Activated naive CD4-positive, alpha-beta T cell treated with anti-CD3 and anti-CD28 coated beads, Interleukin-2, amount 50 U/mL, for 72 hours (primary cell): ENCODE data around the gene APIP. TPM values are rescaled to one million over a fixed set of nuclear protein-coding genes. Genes with fewer than 3 reads are reported as not detected.
"Not testable (repeated sequence)": the region's sequence is repeated elsewhere in the genome, so short reads cannot be mapped to it uniquely, and the experiment has no call there.

Experiments used
- ATAC-seq, 2 donors: fragments of 150-1000 bp; cut with Tn5 transposase; 2 replicates each; pipeline ENCODE4 v1.10.0; 2021; ENCODE audit warnings: mild to moderate bottlenecking in 2 of 2, moderate library complexity in 2 of 2
- DNase-seq, 2 donors: peaks; one replicate each; pipeline ENCODE4 v3.0.0; 2021 to 2022; ENCODE audit warnings: low spot score in 2 of 2
- H3K27ac Mint-ChIP-seq, 2 donors: one replicate each; pipeline ENCODE4 v1.8.0; 2022; ENCODE audit warnings: mild to moderate bottlenecking in 2 of 2, mixed read lengths in 2 of 2
- H3K36me3 Mint-ChIP-seq, 2 donors: one replicate each; pipeline ENCODE4 v1.8.0; 2022; ENCODE audit warnings: mixed read lengths in 2 of 2
- H3K9me3 Mint-ChIP-seq, 2 donors: one replicate each; pipeline ENCODE4 v1.8.0; 2022; ENCODE audit warnings: mixed read lengths in 2 of 2
- total RNA-seq, 2 donors: library from RNA; stranded (reverse); gene quantifications; one replicate each; pipeline ENCODE4 v1.2.3, GENCODE V29; 2022

APIP gene
- total RNA-seq, 2 donors from 2014 or later = 29.4 to 30.1 TPM

GRCh38 chr11:34929794-34930763 is 13.9 kb upstream of the APIP start:
- H3K36me3 Mint-ChIP-seq = peaks cover 0 to 6% of the 10 kb centered on the region in 2 donors
- ATAC-seq (no peak), DNase-seq (no peak)
- no peaks in the 10 kb centered on the region for H3K9me3 Mint-ChIP-seq
- peak overlapping the region in 1 of 2 donors; percentile 56 for H3K27ac Mint-ChIP-seq

DNA sequence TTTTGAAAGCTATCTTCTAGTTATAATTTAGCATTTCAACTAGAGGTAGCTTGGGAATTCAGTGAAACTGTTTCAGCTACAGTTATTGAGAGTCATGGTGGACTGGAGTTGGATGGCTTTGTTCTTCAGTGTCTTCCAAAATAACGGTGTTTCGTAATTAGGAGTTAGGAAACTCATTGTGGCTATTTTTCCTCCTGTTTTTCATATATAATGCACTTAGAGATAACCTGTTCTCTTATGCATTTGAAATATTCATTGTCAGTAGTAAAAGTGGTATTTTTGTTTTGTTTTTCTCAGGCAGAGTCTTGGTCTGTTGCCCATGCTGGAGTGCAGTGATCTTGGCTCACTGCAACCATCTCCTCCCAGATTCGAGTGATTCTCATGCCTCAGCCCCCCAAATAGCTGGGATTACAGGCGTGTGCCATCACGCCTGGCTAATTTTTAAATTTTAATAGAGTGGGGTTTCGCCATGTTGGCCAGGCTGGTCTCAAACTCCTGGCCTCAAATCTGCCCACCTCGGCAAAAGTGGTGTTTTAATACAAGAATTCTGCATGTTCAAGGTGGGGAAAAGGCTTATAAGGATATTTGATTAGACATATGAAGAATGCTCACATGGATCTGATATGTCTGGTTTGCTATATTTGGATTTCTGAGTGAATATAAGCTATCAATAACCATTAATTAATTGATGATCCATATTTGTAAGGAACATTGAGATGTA is 12.9 kb upstream of the APIP start:
- no peak for DNase-seq
- peaks cover 0 to 6% of the 10 kb centered on the region in 2 donors for H3K36me3 Mint-ChIP-seq
- no peak for ATAC-seq
- no peak overlapping the region for H3K27ac Mint-ChIP-seq
- no peaks in the 10 kb centered on the region for H3K9me3 Mint-ChIP-seq

GRCh38 chr11:34928268-34928959 is 12.2 kb upstream of the APIP start:
- H3K9me3 Mint-ChIP-seq = no peaks in the 10 kb centered on the region
- peaks cover 0 to 6% of the 10 kb centered on the region in 2 donors for H3K36me3 Mint-ChIP-seq
- DNase-seq (no peak), ATAC-seq (no peak)
- no peak overlapping the region for H3K27ac Mint-ChIP-seq

DNA sequence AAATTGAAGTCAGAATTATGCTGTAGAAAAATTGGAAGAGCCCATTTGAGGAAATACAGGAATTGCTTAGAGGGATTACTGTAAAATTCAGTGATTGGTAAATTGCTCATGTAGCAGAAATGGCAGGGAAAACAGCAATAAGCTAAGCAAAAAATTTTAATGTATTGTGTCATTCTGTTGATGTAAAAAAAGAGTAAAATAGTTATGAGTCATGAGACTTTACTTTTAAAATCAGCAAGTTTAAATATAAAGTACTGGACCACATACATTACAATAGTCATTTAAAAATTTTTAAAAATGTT is 10.6 kb upstream of the APIP start:
- DNase-seq (no peak), ATAC-seq (no peak)
- no peaks in the 10 kb centered on the region for H3K9me3 Mint-ChIP-seq
- no peaks in the 10 kb centered on the region for H3K36me3 Mint-ChIP-seq
- H3K27ac Mint-ChIP-seq = no peak overlapping the region

DNA sequence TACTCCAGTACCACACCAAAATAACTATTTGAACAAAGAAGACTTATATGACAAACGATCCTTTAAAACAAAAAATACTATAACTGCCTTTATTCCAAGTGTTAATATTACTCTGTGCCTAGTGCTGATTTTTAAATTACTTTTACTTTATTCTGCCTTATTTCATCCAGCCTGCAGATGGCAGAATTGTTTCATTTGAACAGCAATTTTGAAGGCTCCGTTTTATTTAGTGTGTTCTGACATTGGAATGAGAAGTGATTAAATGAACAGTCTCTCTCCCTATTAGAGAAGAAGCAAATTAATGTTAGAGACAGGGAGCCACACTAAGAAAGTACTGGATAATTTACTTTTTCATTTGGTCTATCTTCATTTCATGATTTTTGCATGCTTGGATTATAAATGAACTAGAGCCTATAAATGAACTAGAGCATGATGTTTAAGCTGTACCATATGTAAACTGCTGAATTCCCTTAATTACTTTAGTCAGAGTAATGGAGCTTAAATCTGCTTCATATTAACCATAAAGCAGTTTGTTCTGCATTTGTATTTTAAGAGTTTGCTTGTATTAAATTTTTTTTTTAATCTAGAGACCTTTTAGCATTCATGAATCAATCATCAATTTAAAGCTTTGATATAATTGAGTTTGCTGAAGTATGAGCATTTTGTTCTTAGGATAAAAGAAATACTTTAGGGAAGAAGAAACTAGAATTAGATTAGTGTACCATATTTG is 10.1 kb upstream of the APIP start:
- DNase-seq = peak in 1 of 2 donors; percentile 14
- peak; percentile 29 to 40 for ATAC-seq
- Mint-ChIP-seq H3K36me3 (no peaks in the 10 kb centered on the region), H3K9me3 (no peaks in the 10 kb centered on the region), H3K27ac (no peak overlapping the region)

DNA sequence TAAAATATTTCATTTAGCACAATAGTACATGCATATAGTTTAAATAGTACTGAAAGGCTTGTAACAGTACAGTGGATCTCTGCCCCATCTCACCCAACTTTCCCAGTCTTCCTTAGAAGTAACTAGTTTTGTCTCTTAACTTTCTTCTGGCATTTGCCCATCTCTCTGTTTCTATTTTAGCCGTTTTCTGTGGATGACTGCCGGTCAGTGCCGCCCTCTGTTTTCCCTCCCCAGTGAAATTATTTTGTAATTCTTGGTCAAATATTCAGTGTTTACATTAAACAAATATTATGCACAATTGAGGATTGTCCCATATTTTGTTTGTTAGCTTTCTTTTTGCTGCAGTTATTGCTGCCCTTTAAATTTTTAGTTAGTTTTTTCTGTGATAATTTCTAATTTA is 8.5 kb upstream of the APIP start:
- Mint-ChIP-seq H3K27ac (no peak overlapping the region), H3K36me3 (no peaks in the 10 kb centered on the region), H3K9me3 (no peaks in the 10 kb centered on the region)
- no peak for DNase-seq
- ATAC-seq = no peak

- DNase-seq = no peak
- Mint-ChIP-seq H3K9me3 (no peaks in the 10 kb centered on the region), H3K27ac (no peak overlapping the region), H3K36me3 (peaks cover 7 to 8% of the 10 kb centered on the region in 2 donors)
- no peak for ATAC-seq
Measured at GRCh38 chr11:34921156-34921555, 5.0 kb upstream of the APIP start.

GRCh38 chr11:34916843-34917770 is 928 bp upstream of the APIP start:
- DNase-seq = peak in 1 of 2 donors; percentile 62
- Mint-ChIP-seq H3K36me3 (peaks cover 20 to 31% of the 10 kb centered on the region in 2 donors), H3K27ac (peak overlapping the region; percentile 98), H3K9me3 (peaks cover 0 to 5% of the 10 kb centered on the region in 2 donors)
- ATAC-seq = no peak

DNA sequence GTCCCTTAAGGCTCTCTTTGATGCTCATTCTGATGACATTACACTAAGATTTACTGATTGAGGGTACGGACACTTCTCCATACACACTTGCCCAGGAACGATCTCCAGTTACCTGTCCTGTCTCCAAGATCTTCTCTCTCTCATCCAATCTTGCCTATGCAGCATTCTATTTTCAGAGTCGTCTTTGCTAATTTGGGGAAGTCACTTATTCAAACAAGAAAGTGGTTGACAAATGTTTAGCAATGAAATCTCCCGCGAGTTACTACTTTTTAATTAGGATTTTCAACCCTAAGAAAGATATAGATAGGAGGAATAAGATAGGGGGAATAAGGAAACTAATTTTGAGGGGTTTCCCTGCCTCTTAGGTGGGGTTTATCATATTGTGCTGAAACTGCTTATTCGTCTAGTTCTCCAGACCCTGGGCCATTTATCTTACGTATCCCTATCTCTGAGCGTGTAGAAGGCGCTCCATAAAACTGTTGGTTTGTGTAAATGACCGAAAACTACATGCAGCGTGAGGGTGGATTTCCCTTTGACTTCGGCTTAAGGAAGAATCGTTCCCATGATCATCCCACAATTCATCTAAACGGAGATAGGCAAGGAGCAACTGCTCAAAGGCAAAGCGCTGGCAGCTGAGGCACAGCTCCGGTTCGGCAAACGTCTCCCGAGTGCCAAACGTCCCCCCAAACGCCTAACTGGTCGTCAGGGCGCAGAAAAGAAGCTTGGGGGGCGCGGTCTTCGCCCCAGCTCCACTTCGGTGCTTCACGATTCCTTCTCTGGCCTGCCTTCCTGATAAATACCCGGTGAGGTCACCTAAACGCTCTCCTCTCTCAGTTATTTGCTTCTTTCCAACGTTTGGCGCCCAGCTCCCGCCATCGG is 804 bp downstream of the APIP start:
- Mint-ChIP-seq H3K27ac (peak overlapping the region; percentile 98 to 99), H3K9me3 (peaks cover 0 to 5% of the 10 kb centered on the region in 2 donors), H3K36me3 (peaks cover 20 to 31% of the 10 kb centered on the region in 2 donors)
- DNase-seq (no peak), ATAC-seq (peak in 1 of 2 donors; percentile 2)

DNA sequence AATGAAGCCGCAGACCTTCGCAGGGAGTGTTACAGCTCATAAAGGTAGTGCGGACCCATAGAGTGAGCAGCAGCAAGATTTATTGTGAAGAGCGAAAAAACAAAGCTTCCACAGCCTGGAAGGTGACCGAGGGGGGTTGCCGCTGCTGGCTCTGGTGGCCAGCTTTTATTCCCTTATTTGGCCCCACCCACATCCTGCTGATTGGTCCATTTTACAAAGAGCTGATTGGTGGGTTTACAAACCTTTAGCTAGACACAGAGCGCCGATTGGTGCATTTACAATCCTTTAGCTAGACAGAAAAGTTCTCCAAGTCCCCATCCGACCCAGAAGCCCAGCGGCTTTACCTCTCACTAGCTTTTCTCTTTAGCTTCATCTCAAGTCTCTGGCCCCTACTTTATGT is 2.6 kb downstream of the APIP start:
- H3K27ac Mint-ChIP-seq, ATAC-seq, H3K9me3 Mint-ChIP-seq, DNase-seq: not testable (repeated sequence)
- peaks cover 20 to 31% of the 10 kb centered on the region in 2 donors for H3K36me3 Mint-ChIP-seq

GRCh38 chr11:34911676-34912075 is 4.5 kb downstream of the APIP start:
- no peak overlapping the region for H3K27ac Mint-ChIP-seq
- peaks cover 0 to 5% of the 10 kb centered on the region in 2 donors for H3K9me3 Mint-ChIP-seq
- ATAC-seq (no peak), DNase-seq (no peak)
- H3K36me3 Mint-ChIP-seq = peaks cover 16 to 26% of the 10 kb centered on the region in 2 donors

GRCh38 chr11:34910817-34911216 is 5.4 kb downstream of the APIP start:
- H3K27ac Mint-ChIP-seq = no peak overlapping the region
- peaks cover 0 to 5% of the 10 kb centered on the region in 2 donors for H3K9me3 Mint-ChIP-seq
- peaks cover 12 to 23% of the 10 kb centered on the region in 2 donors for H3K36me3 Mint-ChIP-seq
- ATAC-seq (no peak), DNase-seq (no peak)

DNA sequence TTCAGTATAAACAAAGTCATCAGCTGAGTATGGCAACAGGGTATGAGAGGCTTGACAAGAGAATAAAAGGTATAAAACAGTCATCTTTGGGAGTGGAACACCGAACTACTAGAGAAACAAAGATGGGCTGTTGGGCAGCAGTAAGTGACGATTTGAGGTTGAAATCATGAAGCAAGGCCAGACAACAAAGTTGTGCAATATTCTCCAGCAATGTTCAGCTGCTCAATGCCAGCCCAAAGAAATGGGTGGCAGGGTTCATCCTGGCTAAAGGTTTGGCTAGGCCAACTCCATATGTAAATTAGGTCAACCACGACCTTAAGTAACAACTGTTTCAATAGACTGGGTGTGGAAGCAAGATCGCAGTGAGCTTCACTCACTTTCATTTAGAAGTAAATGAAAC is 6.2 kb downstream of the APIP start:
- no peak overlapping the region for H3K27ac Mint-ChIP-seq
- H3K9me3 Mint-ChIP-seq = peaks cover 0 to 5% of the 10 kb centered on the region in 2 donors
- no peak for DNase-seq
- no peak for ATAC-seq
- H3K36me3 Mint-ChIP-seq = peaks cover 9 to 18% of the 10 kb centered on the region in 2 donors

GRCh38 chr11:34909415-34909814 is 6.8 kb downstream of the APIP start:
- Mint-ChIP-seq H3K27ac (no peak overlapping the region), H3K9me3 (peaks cover 0 to 5% of the 10 kb centered on the region in 2 donors), H3K36me3 (peaks cover 14 to 22% of the 10 kb centered on the region in 2 donors)
- DNase-seq = no peak
- ATAC-seq = no peak
